Measurements from ENCODE around the gene VWA5A.
"Not testable (repeated sequence)": the region's sequence is repeated elsewhere in the genome, so short reads cannot be mapped to it uniquely, and the experiment has no call there.

Gene VWA5A

DNA sequence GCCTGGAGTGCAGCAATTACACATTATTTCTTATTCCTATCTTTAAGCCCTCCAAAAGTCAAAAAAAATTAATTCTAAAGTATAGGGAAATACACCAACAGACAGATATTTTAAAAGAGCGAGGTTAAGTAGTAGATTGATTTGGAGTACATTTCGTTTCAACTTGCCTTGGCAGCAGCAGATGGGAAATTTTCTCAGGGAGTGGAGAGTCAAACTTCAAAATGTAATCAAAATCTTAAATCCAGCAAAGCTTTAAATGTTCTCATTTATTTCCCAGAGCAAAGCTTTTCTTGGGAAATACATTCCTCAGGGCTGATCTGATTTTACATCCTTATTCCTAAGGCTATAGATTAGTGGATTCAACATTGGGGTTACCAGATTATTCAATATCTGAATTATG, 21.9 kb upstream of the VWA5A start:
- in situ Hi-C loops (cut with MboI; ENCODE audit: low sequenced_read_pairs): no loop called here

DNA sequence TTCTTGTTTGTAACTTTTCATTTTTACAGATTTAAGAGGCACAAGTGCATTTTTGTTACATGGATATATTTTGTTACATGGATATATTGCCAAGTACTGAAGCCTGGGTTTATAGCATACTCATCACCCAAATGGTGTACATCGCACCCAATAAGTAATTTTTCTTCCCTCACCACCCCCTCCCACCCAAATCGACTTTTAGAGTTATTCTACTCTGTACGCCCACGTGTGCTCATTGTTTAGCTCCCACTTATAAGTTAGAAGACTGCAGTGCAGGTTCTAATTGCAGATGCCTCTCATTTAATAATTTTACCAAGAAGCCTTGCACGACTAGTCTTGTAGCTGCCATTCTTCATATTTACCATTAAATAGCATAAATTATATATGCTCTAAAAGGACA, 20.5 kb upstream of the VWA5A start:
- in situ Hi-C loops (cut with MboI; ENCODE audit: low sequenced_read_pairs): no loop called here

DNA sequence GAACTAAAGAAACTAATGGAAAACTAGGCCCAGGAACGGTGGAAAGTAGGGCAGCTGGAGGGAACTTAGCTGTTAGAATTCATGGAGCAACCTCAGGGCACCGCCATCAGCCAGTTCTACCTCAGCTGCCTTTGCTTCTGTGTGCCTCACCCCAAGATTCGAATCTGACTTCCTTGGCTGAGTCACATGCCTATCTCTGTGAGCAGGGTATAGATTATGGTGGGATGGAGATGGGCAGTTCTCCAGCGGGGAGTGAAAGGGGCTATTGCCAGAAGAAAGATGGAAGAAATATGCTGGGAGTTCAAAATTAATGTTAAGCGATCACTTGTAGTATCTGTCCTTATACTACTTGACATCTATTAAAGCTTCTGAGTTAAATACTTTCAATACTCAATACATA, 18.9 kb upstream of the VWA5A start:
- in situ Hi-C loops (cut with MboI; ENCODE audit: low sequenced_read_pairs): no loop called here

DNA sequence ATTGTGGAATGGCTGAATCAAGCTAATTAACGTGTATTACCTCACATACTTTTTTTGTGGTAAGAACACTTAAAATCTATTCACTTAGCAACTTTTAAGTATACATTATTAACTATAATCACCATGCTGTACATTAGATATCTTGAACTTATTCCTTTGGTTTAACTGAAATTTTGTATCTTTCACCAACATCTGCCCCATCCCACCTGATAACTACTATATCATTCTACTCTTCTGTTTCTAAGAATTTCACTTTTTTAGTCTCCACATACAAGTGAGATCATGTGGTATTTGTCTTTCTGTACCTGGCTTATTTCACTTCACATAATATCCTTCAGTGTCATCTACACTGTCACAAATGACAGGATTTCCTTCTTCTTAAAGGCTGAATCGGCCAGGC, 17.1 kb upstream of the VWA5A start:
- in situ Hi-C loops (cut with MboI; ENCODE audit: low sequenced_read_pairs): no loop called here

DNA sequence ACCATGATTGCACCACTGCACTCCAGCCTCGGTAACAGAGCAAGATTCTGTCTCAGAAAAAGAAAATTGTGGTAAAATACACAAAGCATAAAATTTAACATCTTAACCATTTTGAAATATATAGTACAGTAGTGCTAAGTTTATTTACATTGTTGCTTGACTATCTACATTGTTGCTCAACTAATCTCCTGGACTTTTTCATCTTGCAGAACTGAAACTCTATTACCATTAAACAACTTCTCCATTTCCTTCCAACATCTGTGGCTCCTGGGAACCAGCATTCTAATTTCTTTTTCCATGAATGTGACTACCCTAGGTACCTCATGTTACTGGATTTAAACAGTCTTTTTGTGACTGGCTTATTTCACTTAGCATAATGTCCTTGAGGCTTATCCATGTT, 13.5 kb upstream of the VWA5A start:
- in situ Hi-C loops (cut with MboI; ENCODE audit: low sequenced_read_pairs): no loop called here

DNA sequence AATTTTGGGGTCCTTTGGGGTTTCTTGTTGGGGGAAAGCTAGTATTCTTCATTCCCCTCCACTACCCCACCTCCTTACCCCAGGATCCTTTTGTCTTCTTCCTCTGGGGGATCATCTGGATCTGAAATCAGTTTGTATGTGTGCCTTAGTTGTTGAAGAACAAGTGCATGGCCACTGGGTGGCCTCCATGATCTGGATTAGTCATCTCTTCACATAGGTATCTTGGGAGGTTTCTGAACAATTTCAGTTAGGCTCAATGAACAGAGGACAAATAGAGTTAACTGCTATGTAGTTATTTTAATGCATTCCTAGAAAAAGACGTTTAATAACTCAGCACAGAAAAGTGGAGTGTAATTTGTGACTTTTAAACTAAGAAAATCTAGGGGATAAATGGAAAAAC, 7.1 kb upstream of the VWA5A start:
- in situ Hi-C loops (cut with MboI; ENCODE audit: low sequenced_read_pairs): no loop called here

DNA sequence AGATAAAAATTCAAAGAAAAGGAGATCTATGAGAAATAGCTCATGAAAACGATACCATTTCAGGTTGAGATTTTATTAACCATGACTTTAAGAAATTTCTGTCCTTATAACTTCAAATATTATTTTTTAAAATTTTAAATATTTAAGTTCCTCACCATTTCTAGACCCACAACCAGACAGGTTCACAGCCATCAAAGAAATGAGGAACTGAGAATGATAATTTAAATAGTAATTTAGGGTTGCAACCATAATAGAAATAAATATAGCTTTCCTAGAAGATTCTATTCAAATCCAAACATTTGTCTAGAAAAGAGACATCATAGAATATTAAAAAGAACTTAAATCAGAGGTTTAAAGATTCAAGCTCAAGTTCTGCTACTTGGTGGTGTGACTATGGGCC, 5.9 kb upstream of the VWA5A start:
- in situ Hi-C loops (cut with MboI; ENCODE audit: low sequenced_read_pairs): no loop called here

DNA sequence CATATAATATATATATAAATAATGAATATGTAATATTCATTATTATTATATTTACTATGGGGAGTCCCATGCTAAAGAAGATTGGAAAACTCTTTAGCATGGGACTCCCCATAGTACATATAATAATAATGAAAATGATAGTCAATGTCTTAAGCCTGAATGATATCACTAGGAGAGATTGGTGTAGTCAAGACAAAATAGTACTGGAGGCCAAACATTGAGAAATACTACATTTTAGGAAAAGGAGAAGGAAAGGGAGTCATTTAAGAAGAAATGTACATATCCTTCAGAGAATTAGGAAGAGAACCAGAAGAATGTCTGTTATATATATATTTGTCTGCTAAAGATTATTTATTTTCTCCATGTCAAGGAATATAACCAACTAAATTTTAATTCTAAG, 5.0 kb upstream of the VWA5A start:
- in situ Hi-C loops (cut with MboI; ENCODE audit: low sequenced_read_pairs): no loop called here

DNA sequence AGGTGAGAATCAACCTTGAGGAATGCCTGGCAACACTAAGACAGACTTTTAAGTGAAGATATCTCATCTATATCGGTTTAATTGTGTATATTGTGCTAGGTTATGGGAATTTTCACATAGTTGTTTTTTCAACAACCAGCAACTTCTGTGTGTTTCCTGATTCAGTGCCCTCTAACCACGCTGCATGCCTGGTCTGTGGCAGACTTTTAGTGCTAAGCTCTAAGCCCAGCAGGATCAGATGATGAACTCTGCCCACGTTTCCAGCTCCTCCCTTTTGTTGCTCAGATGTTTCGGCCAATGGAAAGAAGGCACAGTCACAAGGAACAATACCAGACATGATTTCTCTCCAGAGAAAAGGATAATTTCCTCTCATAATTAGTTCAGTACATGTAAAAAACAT, 1.4 kb upstream of the VWA5A start:
- in situ Hi-C loops (cut with MboI; ENCODE audit: low sequenced_read_pairs): no loop called here

DNA sequence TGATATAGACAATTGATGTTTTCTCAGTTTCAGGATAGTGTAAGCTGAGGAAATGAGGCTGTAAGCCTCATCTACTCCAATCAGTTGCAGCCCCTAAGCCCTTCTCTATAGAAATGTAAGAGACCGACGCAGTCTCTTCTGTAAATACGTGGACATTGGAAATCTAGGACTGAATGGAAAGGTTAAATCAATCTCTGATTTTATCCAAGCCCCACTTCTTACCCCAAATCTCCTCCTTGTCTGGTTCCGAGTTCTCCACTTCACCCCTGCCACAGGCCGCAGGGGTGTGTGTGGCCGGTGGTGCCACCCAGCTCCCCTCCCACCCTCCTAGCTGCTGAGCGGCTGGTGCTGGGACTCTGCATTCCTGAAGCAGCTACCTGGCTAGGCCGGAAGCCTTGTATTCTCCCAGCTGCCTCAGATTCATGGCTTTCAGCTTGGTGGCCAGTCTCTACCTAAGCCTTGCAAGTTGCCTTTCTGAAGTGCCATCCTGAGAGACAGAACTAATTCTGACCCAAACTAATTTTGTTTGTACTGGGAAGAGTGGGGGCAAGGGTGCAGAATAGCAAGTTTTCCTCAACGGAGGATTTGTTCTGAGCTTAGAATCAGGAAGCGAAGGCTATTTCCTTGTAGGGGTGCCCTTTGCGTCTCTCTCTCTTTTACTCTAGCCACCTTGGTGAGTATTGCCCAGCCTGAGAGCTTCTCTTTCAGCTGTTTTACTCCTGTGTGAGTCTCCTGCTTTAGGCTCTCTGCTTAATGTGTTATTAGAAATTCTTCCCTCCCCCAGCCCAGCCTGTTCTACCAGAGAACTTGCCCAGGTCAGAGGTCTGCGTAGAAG, 749 bp downstream of the VWA5A start:
- in situ Hi-C loops (cut with MboI; ENCODE audit: low sequenced_read_pairs): no loop called here

DNA sequence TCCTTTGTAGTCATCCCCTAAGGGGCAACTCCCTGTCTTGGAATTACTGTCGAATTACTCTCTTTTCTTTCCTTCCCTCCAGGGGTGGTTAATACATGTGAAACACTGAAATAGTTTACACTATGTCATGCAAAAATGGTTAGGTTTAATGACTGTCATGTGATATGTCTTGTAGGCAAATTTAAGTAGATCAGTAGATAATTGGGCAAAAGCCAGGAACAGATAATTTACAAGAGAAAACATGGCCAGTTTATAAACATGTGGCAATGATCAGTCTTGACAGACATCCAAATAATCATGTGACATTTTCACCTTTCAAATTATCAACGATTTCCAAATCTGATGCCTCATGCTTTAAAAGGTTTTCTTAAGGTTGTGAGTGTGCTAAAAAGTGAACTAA, 3.9 kb downstream of the VWA5A start:
- in situ Hi-C loops (cut with MboI; ENCODE audit: low sequenced_read_pairs): no loop called here

DNA sequence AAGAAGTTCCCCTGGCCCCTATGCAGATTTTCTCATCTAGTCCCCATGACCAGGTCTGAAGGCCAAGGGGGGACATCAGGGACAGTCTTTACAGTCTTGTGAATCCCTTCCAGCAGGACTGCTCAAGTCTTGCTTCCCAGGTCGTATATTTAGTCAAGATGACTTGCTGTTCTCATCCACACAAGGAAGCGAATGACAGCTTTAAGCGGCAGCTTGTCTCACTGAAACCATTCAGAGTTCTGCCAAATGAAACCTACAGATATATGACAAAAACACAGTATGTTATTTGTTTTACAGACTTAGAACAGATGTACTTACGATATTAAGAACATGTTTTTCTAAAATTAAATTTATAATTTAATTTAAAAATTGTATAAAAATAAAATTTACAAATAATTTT, 5.6 kb downstream of the VWA5A start:
- in situ Hi-C loops (cut with MboI; ENCODE audit: low sequenced_read_pairs): no loop called here

DNA sequence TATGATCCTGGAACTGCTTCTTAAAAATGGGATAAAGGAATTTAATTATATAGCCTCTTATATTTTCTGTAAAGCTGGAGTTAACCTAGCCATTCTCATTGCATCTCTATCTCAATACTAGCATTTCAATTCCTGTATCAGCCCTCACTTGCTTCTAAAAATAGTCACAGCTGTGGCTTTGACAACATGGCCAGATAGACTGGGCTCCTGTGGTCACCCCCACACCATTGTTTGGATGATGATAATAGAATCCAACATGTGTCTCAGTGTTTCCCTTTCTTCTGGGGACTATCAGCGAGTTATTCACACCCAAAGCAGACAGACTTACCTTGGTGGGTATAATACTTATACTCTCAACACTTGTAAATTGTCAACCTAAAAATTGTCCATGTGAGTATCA, 6.9 kb downstream of the VWA5A start:
- in situ Hi-C loops (cut with MboI; ENCODE audit: low sequenced_read_pairs): no loop called here

DNA sequence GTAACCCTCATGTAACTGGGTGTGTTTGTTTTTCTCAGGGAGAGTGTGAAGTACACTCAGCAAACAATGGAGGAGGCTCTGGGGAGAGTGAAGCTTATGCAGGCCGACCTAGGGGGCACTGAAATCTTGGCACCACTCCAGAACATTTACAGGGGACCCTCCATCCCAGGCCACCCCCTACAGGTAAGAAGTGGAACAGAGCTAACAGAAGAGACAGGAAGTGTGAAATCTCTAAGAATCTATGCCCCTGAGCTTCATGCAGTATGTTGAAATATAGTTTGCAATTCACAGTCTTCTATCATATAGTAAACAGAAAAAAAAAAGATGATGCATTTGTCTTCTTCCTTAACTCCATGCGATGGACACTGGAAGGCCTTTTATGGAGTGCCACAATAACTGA, 8.4 kb downstream of the VWA5A start:
- in situ Hi-C loops (cut with MboI; ENCODE audit: low sequenced_read_pairs): no loop called here

DNA sequence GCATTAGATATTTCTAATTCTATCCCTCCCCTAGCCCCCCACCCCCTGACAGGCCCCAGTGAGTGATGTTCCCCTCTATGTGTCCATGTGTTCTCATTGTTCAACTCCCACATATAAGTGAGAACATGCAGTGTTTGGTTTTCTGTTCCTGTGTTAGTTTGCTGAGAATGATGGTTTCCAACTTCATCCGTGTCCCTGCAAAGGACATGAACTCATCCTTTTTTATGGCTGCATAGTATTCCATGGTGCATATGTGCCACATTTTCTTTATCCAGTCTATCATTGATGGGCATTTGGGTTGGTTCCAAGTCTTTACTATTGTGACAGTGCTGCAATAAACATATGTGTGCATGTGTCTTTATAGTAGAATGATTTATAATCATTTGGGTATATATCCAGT, 11.9 kb downstream of the VWA5A start:
- in situ Hi-C loops (cut with MboI; ENCODE audit: low sequenced_read_pairs): not testable (repeated sequence)

DNA sequence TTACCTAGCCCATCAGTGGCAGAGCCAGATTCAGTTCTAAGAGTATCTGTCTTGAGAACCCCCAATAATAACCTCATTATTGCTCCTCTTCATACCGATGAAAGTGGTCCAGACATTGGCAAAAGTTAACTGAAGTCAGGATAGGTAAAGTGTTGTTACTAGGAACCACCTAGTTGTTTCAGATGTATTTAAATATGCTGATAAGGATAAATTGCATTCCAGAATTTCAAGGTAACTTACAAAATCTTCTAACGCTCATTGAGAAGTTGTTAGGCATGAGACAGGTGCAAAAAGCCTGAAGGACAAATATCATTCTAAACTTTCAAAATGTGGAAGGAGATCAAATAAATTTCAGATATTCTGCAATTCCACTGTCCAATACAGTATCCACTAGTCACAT, 27.8 kb downstream of the VWA5A start:
- in situ Hi-C loops (cut with MboI; ENCODE audit: low sequenced_read_pairs): no loop called here

DNA sequence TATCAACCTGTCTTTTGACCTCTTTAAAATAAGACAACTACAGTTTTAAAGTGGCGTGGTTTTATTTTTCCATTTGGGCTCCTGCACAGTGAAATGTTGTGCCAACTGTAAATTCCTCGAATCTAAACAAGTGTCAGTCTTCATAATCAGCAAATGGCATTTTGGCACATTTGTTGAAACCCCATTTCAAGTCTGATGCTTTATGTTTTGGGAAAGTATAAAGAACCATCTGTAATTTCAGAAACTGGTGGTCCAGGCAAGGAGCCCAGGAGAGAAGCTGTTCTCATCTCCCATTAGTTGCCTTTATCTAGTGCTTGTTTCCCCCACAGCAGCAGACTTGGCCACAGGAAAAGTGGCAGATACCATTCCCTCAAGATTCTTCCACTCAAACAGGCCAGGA, 32.7 kb downstream of the VWA5A start:
- in situ Hi-C loops (cut with MboI; ENCODE audit: low sequenced_read_pairs): no loop called here

DNA sequence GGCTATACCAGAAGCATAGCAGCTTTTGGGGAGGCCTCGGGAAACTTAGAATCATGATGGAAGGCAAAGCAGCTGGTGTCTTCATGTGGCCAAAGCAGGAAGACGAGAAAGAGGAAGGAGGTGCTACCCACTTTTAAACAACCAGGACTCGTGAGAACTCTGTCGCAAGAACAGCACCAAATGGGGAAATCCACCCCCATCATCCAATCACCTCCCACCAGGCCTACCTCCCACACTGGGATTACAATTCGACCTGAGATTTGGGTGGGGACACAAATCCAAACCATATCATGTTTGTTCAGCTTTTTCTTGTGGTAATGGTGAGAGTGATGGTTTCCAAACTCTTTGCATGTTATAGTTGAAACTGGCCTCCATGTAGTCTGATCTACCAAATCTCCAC, 35.4 kb downstream of the VWA5A start:
- in situ Hi-C loops (cut with MboI; ENCODE audit: low sequenced_read_pairs): no loop called here

DNA sequence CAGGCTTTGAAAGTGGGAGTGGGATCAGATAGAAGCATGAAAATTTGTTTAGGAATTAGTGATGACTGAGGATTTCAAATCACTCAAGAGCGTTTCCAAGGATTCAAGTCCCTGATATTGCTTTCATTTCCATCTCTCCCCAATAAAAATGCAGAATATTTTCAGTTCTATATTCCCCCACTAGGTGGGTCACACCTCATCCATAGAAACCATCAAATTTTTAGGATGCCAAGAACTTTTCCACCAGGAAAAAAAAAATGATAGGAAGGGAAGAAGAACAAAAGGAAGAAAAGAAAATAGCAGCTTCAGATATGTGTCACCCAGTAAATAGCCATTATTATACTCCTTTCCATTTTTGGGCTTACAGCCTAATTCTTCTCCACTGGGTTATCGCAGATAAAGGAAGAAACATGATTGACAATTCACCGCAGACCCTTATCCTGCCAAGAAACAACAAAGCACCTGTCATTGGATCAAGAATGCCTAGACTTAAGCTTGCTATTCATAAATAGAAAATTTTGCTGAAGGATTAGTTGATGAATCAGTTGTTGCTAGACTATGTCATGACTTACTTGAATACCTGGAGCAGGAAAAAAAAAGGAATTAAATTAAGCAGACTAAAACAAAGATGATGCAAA, 37.6 kb downstream of the VWA5A start:
- in situ Hi-C loops (cut with MboI; ENCODE audit: low sequenced_read_pairs): no loop called here

DNA sequence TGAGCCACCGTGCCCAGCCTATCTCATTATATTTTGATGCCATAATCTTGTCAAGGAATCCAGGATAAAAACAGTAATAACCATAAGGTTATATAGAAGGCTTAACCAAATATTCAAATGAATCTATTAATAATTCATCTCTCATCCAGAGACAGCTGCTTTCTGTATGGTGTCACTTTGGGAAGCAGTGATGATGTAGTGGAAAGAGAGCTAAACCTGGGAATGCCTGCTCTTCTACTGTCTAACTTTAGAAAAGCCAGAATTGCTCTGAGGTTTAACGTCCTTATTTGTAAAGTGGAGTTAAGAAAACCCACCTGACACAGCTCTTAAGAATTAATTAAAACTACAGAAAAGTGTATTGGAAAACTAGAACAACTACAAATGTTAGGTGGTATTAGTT, 38.6 kb downstream of the VWA5A start:
- in situ Hi-C loops (cut with MboI; ENCODE audit: low sequenced_read_pairs): no loop called here

DNA sequence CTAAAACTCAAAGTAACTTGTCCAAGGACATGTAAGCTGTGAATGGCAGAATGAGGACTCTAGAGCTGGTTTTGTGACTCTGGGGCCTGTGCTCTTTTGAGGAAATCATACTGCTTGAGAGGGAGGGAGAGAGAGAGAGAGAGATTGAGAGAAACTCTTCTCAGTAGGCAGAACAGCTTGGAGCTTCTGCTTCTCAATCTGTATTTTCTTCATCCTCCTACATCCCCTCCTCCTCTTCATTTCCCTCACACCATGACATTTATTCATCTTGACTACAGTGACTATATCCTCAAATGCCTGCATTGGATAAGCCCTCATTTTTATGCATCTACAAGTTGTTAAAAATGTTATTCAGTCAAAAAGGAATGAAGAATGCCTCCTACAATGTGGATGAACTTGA, 44.2 kb downstream of the VWA5A start:
- in situ Hi-C loops (cut with MboI; ENCODE audit: low sequenced_read_pairs): no loop called here

DNA sequence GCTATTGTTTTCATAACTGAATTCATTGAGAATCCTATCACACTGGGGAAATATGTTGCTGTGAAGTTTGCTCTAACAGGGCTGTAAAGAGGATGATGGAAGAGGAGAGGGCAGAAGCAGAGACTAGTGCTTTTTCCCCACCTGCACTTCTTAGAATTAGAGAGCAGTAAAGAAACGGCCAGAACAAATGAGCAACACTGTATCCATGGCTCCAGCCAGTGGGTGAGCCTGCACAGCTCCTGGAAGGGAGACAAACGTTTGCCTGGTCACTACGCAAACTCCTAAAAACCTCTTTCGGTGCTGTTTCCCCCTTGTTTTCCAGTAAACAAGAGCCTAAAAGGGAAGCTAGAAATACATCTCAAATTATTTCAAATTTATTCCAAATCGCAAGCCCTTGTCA, 45.7 kb downstream of the VWA5A start:
- in situ Hi-C loops (cut with MboI; ENCODE audit: low sequenced_read_pairs): no loop called here

DNA sequence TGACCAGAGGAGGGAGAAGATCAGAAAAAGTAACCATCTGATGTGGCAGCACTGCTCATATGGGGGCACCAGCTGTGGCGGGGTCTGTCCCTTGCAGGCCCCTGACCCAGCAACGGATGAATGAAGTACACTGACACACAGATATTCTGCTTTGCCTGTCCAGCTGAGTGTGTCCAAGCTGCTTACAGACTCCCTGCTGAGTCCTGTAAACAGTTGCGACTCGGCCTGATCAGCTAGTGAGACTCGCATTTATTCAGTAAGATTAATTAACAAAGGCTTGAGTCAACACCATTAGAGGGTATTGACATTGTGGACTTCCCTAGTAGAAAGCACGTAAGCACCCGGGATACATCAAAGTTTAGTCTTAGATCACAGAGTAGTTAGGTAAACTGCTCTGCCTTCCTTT, 52.6 kb downstream of the VWA5A start:
- in situ Hi-C loops (cut with MboI; ENCODE audit: low sequenced_read_pairs): no loop called here

Measured in HL-60/S4 (cell line).